ENCODE measurements around the gene ACOT8.
A peak's percentile ranks its signal among the peaks of the same experiment; 100 is the strongest.
"Not testable (repeated sequence)": the region's sequence is repeated elsewhere in the genome, so short reads cannot be mapped to it uniquely, and the experiment has no call there.

The ACOT8 gene

GRCh38 chr20:45886590-45887345 lies 29.6 kb upstream of the ACOT8 start:
- no peak for DNase-seq

GRCh38 chr20:45883100-45883469 lies 25.9 kb upstream of the ACOT8 start:
- no peak for DNase-seq

GRCh38 chr20:45882469-45883099 lies 25.4 kb upstream of the ACOT8 start:
- no peak for DNase-seq

- peak; percentile 92 for DNase-seq
Observed at GRCh38 chr20:45880988-45881788, 24.0 kb upstream of the ACOT8 start, which contains the start of gene ZSWIM1. Gene ZSWIM1, plus strand, starts transcription at chr20:45881227. Its CDS starts 1,366 bp downstream, at chr20:45882593.

- no peak for DNase-seq
Observed at GRCh38 chr20:45878076-45878761, 21.0 kb upstream of the ACOT8 start.

- DNase-seq: no peak
Observed at GRCh38 chr20:45874576-45874975, 17.4 kb upstream of the ACOT8 start.

- not testable (repeated sequence) for DNase-seq
Observed at GRCh38 chr20:45874104-45874481, 16.9 kb upstream of the ACOT8 start.

GRCh38 chr20:45873409-45874103 lies 16.4 kb upstream of the ACOT8 start:
- no peak for DNase-seq

GRCh38 chr20:45872626-45873025 lies 15.4 kb upstream of the ACOT8 start:
- DNase-seq: no peak

- DNase-seq: no peak
Observed at GRCh38 chr20:45867819-45868176, 10.6 kb upstream of the ACOT8 start.

GRCh38 chr20:45867136-45867818 lies 10.1 kb upstream of the ACOT8 start:
- DNase-seq: no peak

- no peak for DNase-seq
Observed at GRCh38 chr20:45866454-45866853, 9.3 kb upstream of the ACOT8 start.

- no peak for DNase-seq
Observed at GRCh38 chr20:45863543-45864470, 6.6 kb upstream of the ACOT8 start.

- no peak for DNase-seq
Observed at GRCh38 chr20:45861221-45862075, 4.3 kb upstream of the ACOT8 start.

GRCh38 chr20:45860560-45861220 lies 3.5 kb upstream of the ACOT8 start:
- DNase-seq: no peak

GRCh38 chr20:45859916-45860315 lies 2.7 kb upstream of the ACOT8 start:
- no peak for DNase-seq

- DNase-seq: no peak
Observed at GRCh38 chr20:45857882-45858216, 657 bp upstream of the ACOT8 start.

GRCh38 chr20:45853484-45853883 lies 3.7 kb downstream of the ACOT8 start:
- no peak for DNase-seq

- DNase-seq: no peak
Observed at GRCh38 chr20:45852326-45852725, 4.9 kb downstream of the ACOT8 start.
